K562 (cell line): ENCODE measurements around the gene TTC6. TPM values are rescaled to one million over a fixed set of nuclear protein-coding genes. Genes with fewer than 3 reads are reported as not detected.

Source experiments
- PCBP1 ChIP-seq: fragments of 200-400 bp; formaldehyde crosslinking; IDR thresholded peaks from 2 replicates; pipeline ENCODE4 v1.6.1; 2018; ENCODE audit warnings: mild to moderate bottlenecking, low read depth, low read length; ENCODE audit not compliant: poor library complexity, severe bottlenecking
- polyA plus RNA-seq, 8 experiments: library from polyadenylated mRNA; depleted of rRNA in 4 of 8; stranded (reverse) in 5 of 8; unstranded in 3 of 8; fragments of >200 nt; fragmentation: Nextera tagmentation in 2 of 8; fragmentation: Illumina TruSeq in 1 of 8; extraction: Ambion mirVana in 2 of 8; extraction: Trizol in 1 of 8; gene quantifications; 2 replicates each; pipeline versions ENCODE4 v1.2.1 to v1.2.3, GENCODE V29; 2011 to 2014; ENCODE audit warnings: inconsistent platforms in 1 of 8, missing spikeins in 1 of 8
- total RNA-seq, 7 experiments: library from RNA; depleted of rRNA in 6 of 7; stranded (reverse); fragments of >200 nt in 6 of 7; fragmentation: Illumina TruSeq in 2 of 7; extraction: Trizol in 2 of 7; gene quantifications; 2 replicates each; pipeline versions ENCODE4 v1.2.1 to v1.2.3, GENCODE V29; 2011 to 2021; ENCODE audit warnings: low replicate concordance in 1 of 7
- TF ChIP-seq, protein P1 (sequence below): fragments of 450-650 bp; IDR thresholded peaks from 2 replicates; pipeline ENCODE4 v1.6.1; 2016; ENCODE audit warnings: low read depth

The TTC6 gene
- total and polyA plus RNA-seq, 9 of the 15 experiments (the other 6 are each of a cell fraction or from before 2014, with no cell fraction given) = 0.04 to 0.23 (median 0.08) TPM; not detected in 5

DNA sequence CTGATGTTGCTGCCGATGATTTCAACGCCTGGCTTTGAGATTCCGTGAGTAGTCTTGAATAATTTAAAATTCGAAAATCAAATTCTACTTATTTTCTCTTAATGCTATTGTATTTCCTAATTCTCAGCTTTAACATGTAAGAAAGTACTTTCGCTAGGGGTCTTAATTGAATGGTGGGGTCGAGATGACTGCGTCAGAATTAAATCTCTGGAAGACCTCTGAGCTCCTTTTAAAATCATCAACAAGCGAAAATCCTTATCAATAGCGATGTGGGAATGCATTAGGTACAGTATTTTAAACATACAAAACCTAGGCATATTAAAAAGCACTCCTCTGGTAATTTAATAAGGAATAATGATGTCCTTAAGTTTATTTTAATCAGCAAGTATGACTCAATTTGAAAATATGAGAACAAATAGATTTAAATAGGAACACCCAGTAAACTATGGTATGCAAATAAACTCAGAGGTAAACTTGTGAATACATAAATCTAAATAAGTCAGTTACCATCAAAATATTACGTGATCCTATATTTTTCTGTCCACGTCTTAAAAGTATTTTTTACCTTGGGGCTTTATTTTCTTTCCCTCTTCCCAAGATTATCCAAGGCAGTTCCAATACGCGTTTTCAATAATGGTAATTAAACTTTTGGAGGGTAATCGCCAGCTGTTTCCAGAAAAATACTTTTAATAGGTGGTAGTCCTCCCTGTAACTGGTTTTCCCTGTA, 1.8 kb upstream of the TTC6 start (continued):
- TF ChIP-seq, protein P1, sequence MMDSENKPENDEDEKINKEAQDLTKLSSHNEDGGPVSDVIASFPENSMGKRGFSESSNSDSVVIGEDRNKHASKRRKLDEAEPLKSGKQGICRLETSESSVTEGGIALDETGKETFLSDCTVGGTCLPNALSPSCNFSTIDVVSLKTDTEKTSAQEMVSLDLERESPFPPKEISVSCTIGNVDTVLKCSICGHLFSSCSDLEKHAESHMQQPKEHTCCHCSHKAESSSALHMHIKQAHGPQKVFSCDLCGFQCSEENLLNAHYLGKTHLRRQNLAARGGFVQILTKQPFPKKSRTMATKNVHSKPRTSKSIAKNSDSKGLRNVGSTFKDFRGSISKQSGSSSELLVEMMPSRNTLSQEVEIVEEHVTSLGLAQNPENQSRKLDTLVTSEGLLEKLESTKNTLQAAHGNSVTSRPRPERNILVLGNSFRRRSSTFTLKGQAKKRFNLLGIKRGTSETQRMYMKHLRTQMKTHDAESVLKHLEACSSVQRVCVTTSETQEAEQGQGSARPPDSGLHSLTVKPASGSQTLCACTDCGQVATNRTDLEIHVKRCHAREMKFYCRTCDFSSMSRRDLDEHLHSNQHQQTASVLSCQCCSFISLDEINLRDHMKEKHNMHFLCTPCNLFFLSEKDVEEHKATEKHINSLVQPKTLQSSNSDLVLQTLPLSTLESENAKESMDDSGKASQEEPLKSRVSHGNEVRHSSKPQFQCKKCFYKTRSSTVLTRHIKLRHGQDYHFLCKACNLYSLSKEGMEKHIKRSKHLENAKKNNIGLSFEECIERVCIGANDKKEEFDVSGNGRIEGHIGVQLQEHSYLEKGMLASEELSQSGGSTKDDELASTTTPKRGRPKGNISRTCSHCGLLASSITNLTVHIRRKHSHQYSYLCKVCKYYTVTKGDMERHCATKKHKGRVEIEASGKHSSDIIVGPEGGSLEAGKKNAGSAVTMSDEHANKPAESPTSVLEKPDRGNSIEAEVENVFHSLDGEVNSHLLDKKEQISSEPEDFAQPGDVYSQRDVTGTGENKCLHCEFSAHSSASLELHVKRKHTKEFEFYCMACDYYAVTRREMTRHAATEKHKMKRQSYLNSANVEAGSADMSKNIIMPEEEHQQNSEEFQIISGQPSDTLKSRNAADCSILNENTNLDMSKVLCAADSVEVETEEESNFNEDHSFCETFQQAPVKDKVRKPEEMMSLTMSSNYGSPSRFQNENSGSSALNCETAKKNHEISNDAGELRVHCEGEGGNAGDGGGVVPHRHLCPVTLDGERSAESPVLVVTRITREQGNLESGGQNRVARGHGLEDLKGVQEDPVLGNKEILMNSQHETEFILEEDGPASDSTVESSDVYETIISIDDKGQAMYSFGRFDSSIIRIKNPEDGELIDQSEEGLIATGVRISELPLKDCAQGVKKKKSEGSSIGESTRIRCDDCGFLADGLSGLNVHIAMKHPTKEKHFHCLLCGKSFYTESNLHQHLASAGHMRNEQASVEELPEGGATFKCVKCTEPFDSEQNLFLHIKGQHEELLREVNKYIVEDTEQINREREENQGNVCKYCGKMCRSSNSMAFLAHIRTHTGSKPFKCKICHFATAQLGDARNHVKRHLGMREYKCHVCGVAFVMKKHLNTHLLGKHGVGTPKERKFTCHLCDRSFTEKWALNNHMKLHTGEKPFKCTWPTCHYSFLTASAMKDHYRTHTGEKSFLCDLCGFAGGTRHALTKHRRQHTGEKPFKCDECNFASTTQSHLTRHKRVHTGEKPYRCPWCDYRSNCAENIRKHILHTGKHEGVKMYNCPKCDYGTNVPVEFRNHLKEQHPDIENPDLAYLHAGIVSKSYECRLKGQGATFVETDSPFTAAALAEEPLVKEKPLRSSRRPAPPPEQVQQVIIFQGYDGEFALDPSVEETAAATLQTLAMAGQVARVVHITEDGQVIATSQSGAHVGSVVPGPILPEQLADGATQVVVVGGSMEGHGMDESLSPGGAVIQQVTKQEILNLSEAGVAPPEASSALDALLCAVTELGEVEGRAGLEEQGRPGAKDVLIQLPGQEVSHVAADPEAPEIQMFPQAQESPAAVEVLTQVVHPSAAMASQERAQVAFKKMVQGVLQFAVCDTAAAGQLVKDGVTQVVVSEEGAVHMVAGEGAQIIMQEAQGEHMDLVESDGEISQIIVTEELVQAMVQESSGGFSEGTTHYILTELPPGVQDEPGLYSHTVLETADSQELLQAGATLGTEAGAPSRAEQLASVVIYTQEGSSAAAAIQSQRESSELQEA = no peak
- no peak for TF ChIP-seq PCBP1
